ENCODE results near the gene ATP6AP1.

Gene ATP6AP1

DNA sequence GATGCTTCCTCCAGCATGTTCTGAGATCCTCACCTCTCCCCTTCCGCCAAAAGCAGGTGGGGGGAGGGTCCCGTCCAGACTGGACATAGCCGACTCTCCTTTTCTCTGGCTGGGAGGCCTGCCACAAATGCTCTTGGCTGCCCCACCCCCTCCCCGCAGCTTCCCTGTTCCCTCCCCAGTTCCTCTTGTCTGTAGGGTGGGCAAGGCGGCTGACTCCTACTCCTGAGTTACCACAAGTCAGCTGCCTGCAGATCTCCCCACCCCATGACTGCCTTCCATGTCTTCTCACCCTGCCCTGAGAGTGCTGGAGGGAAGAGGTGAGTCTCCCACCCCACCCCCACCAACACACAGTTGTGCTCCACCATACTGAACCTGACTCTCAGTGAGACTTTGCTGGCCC is 2.9 kb downstream of the ATP6AP1 start:
- DNase-seq, result no peak

DNA sequence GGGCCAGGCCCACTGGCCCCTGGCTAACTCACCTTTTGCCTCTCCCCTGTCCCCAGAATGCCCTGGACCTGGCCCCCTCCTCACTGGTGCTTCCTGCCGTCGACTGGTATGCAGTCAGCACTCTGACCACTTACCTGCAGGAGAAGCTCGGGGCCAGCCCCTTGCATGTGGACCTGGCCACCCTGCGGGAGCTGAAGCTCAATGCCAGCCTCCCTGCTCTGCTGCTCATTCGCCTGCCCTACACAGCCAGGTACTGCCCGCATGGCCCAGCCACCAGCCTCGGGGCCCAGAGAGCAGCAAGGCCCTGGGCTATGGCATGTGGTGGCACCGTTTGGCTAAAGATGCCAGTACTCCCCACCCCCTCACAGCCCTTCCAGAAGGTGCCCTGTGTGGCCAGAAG is 3.7 kb downstream of the ATP6AP1 start:
- DNase-seq, result no peak

DNA sequence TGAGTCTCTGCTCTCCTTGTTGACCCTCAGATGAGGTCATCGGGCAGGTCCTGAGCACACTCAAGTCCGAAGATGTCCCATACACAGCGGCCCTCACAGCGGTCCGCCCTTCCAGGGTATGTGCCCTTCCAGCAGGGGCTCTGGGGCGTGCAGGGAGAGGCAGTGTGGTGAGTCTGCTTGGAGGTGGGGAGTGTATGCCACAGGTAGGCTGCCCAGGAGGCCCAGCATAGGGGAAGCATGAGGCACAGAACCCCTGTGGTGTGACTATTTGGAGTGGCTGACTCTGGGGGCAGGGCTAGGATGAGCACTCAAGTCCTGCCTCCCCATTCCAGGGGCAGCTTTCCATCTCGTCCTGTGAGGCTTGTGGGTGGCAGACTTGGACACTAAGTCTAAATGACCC is 5.1 kb downstream of the ATP6AP1 start:
- DNase-seq, result no peak

DNA sequence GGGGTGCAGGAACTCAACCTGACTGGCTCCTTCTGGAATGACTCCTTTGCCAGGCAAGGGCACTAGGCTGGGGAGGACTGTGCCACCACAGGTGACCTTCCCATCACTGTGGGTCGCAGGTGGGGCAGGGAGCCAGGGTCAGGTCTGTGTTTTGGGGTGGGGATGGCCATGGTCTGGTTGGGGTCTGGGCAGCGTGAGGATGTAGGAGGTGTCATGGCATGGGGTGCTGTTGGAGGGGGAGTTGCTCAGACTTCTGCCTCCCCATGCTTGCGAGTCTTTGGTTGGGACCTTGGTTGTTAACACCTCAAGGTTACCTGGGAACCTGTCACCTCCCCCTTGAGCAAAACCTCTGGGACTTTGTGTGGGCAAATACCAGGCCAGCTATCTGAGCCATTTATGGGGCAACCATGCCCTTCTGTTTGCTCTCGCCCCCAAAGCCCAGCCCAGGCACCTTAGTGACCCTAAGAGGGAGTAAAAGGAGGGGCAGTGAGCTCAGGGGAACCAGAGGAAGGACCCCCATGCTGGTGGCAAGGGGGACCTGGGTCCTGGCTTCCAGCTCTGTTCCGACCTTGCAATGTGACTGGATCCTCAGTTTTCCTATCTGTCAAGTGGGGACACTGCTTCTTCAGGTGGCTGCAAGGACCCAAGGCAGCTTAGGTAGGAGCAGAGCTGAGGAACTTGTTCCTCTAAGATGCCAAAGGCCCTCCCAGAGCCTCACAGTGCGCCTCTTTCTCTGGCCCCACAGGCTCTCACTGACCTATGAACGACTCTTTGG is 6.1 kb downstream of the ATP6AP1 start:
- no peak for DNase-seq

DNA sequence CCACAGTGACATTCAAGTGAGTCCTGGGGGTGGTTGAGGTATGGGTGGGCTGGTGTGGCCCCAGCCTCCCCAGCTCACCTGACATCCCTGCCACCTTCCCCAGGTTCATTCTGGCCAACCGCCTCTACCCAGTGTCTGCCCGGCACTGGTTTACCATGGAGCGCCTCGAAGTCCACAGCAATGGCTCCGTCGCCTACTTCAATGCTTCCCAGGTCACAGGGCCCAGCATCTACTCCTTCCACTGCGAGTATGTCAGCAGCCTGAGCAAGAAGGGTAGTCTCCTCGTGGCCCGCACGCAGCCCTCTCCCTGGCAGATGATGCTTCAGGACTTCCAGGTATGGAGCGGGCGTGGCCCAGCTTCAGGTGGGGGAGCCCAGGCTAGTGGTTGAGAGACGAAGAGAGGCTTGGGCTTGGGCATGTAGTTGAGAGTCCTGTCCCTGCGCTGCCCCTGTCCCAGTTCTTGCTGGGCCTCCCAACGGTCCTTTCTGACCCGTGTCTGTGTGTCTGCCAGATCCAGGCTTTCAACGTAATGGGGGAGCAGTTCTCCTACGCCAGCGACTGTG is 6.8 kb downstream of the ATP6AP1 start:
- DNase-seq, result no peak

DNA sequence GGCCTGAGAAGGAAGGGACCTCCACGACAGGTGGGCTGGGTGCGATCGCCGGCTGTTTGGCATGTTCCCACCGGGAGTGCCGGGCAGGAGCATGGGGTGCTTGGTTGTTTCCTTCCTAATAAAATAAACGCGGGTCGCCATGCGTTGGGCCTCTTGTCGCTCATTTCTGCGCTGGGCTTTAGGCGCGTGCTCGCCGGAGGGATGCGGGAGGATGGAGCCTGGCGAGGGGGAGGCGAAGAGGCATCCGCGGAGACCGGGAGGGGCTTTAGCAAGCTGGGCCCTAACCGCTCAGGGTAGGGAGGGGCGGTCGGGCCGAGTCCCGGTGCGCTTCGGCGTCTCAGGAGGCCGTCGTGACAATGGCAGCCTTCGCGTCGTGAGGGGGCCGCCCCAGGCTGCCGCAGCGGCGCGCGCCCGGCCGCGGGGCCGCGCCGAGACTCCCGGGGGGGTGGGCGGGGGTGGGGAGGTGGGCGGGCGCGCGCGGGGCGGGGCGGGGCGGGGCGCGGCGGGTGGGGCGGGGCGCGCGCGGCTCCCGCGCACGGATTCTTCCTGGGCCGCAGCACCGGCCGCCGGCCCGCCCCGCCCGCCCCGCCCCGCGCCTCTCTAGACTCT is 8.0 kb downstream of the ATP6AP1 start:
- DNase-seq, result peak; percentile 21

DNA sequence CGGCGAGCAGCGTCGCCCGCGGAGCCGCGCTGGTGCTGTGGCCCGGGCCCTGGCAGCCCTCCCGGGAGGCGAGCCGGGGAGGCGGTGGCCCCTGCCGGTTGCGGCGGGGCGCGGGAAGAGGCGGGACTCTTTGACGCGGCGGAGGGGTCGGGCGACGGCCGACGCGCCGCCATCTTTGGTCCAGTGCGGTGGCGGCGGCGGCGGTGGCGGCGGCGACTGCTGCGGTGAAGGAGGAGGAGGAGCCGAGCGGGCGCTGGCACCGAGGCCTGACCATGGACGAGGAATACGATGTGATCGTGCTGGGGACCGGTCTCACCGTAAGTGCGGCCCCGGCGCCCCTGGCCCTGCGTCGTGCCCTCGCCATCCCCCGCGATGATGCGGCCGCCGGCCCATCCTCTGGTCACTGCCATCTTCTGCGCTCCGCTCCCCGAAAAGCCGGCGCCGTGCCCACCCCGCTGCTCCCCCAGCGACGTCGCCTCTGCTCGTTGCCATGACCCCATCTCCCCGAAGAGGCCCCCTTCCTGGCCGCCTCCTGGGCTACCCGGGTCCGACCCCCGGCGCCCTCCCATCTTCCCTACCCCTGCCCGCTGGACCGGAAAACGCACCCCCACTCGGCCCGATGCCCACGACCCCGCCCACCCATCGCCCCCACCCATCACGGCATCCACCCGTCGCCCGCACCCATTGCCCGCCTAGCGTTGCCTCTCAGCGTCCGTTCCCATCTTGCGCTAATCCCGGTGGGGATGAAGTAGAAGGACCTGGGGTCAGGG is 8.7 kb downstream of the ATP6AP1 start, which contains the start of gene GDI1:
Gene GDI1 (plus strand): TSS at position 172 of the 770 bp plus-strand sequence. CDS start 101 bp downstream, at position 273.
- DNase-seq, result peak; percentile 22

DNA sequence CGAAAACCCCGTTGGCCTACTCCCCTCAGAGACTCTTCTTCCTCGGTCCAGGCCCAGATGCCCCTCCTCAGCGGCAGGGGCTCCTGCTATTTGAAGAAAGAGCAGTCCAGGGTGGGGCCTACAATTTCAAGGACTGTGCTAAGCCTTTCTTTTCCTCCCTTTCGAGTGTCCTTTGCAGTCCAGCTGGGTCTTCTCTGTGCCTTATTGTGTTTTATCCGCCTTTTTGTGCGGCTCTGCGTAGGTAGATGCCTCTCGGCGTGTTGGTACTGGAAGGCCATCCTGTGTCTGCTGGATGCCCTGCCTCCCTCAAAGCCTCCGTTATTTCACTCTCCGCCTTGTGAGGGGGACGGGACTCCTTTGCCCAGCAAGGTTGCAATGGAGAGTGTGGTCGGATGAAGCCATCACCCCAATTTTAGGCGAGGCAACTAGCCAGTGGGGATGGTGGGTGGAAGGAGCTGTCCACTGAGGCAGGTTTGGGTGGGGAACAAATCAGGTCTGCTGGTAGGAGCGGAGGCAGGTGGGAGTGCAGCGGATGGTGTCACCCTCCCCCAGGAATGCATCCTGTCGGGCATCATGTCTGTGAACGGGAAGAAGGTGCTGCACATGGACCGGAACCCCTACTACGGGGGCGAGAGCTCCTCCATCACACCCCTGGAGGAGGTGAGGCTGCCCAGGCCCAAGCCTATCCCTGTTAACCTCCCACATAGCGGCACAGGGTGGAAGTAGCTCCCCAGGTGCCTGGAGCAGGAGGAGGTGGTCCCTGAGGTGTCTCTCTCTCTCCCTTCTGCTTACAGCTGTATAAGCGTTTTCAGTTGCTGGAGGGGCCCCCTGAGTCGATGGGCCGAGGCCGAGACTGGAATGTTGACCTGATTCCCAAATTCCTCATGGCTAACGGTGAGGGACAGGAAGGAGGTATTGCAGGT is 9.8 kb downstream of the ATP6AP1 start:
- no peak for DNase-seq

DNA sequence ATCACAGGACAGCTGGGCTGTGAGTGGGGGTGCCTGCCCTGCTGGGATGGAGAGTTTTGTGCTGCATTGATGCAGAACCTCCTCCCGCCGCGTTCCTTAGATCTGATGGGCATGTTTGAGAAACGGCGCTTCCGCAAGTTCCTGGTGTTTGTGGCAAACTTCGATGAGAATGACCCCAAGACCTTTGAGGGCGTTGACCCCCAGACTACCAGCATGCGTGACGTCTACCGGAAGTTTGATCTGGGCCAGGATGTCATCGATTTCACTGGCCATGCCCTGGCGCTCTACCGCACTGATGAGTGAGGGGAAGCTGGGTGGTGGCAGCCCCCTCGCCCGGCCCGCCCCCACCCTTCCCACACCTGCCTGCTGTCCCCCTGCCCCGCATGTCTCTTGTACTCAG is 11.4 kb downstream of the ATP6AP1 start:
- DNase-seq, result no peak

DNA sequence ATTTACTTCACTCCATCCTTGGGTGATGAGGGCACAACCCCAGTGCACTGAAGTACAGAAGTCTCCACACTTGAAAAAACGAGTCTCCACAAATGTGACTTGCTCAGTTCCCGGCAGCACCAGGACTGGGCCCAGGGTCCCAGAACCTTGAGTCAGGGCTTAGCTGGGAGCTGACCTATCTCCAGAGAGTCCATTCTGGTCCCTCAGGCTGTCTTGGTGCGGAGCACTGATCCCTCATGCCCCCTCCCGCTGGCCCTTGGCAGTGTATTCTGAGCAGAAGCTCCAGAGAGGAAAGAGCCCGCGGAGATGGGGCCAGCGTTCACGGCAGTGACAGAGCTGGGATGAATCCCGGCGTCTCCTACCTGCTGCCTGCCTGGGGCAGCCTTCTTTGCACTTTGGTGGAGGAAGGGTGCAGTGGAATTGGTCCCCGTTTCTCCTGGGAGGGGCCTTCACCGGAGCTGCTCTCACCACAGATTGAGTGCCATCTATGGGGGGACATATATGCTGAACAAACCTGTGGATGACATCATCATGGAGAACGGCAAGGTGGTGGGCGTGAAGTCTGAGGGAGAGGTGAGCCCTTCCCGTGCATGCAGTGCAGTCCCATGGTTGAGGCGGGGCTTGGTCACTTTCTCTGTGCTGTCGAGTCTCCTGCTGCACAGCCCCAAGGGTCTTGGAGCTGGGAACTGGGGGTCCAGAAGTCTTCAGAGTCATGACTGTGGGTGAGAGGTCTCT is 12.3 kb downstream of the ATP6AP1 start:
- no peak for DNase-seq

DNA sequence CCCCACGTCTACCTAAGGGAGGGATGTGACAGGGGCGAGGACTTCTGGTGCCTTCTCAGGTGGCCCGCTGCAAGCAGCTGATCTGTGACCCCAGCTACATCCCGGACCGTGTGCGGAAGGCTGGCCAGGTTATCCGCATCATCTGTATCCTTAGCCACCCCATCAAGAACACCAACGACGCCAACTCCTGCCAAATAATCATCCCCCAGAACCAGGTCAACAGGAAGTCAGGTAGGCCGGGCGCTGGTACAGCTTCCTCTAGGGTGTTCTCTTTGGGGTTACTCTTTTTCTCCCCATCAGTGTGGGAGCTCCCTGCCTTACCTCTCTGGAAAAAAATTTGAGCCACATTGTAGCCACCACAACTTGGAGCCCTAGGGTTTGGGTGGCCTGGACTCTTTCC is 13.1 kb downstream of the ATP6AP1 start:
- no peak for DNase-seq

DNA sequence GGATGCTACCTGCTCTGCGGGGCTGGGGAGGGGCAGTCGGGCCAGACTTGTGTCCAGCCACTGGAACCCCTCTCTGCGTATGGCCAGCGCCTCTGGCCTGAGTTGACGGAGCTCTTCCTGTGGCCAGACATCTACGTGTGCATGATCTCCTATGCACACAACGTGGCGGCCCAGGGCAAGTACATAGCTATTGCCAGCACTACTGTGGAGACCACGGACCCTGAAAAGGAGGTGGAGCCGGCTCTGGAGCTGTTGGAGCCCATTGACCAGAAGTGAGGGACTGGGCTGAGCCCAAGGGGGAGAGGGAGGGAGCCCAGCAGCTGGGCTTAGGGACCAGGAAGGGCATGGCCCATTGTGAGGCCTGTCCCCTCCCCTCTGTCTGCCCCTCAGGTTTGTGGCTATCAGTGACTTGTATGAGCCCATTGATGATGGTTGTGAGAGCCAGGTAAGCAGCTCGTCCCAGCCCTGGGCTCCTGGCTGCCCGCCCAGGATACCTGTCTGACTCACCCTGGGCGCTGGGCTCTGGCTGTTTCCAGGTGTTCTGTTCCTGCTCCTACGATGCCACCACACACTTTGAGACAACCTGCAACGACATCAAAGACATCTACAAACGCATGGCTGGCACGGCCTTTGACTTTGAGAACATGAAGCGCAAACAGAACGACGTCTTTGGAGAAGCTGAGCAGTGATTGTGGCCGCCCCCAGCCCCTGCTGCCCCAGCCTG is 13.7 kb downstream of the ATP6AP1 start:
- DNase-seq, result no peak

DNA sequence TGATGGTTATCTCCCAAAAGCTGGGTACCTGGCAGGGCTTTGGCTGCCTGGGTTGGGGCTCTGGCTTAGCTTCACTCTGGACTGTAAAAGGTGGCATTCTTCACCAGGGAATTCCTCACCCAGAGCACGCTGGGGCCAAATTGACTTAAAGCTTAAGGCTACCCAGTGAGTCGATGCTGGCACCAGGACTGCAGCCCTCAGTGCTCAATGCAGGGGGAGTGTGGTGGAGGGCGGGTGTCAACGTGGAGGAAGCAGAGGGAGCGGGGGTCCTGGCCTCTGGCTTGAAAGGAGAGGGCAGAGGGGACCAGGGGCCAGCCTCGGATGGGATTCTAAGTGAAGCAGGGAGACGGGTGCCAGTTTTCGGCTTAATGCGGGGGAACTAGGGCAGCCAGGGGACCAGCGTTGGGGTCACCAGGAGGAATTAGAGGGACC is 15.0 kb downstream of the ATP6AP1 start:
- DNase-seq, result no peak

DNA sequence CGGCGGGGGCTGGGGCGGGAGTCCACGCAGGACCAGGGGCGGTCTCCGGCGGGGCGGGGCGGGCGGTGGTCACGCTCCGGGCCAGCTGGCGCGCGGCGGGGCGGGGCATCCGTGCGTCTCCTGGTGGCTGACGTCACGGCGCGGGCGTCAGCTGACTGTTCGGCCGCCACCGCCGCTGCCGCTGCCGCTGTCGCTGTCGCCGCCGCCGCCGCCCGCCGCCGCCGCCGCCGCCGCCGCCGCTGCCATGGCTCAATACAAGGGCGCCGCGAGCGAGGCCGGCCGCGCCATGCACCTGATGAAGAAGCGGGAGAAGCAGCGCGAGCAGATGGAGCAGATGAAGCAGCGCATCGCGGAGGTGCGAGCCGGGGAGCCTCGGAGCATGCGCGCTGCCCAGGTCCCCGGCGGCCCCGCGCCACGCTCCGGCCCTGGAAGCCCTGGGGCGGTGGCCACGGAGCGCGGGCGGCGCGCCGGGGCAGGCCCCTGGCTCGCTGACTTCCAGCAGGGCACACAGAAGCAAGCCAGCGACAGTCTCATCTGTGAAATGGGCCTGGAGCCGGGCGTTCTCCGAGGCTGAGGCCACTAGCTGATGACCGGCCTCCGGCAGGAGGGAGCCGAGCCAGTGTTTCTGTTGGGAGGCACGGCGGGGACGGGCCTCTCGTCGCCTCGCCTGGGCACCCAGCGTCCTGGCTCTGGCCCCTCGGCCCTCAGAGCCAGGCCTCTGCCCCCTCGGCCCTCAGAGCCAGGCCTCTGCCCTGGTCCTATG is 15.7 kb downstream of the ATP6AP1 start, which contains the start of gene FAM50A:
Gene FAM50A (plus strand): TSS at position 150 of the 763 bp plus-strand sequence. CDS start 95 bp downstream, at position 245.
- peak; percentile 44 for DNase-seq

DNA sequence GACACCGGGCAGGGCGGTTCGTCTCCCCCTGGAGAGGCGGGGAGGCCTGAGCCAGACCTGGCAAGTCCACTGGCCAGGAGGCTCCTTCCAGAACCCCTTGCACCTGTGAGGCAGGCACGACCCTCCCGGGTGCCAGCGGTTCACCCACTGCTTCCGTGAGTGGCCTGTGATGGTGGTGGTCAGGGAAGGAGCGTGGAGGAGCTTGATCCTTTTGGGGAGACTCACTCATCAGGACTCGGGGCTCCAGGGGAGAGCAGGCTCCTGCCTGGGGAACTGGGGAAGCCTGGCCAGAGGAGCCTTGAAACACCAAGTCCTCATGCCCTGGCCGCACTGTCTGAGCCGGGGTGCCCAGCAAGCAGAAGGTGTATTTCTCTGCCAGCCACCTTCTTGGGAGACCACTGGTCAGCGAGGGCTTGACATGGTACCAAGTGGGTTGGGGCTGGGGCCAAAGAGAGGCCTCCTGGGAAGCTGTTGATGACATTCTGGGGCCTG is 16.3 kb downstream of the ATP6AP1 start:
- DNase-seq, result no peak

DNA sequence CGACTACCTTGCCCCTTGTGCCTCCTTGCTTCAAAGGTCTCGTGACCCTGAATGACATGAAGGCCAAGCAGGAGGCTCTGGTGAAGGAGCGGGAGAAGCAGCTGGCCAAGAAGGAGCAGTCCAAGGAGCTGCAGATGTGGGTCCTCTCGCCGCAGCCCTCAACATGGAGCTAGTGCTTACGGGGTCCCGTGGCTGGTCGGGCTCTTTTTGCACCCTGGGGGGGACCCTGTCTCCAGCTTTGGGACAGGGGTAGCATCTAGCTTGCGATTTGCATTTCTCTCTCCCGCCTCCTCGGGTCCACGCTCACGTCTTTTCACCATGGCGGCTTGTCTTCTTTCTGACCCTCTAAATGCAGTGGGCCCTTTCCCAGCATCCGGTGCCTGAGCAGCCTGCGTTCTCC is 17.3 kb downstream of the ATP6AP1 start:
- no peak for DNase-seq

DNA sequence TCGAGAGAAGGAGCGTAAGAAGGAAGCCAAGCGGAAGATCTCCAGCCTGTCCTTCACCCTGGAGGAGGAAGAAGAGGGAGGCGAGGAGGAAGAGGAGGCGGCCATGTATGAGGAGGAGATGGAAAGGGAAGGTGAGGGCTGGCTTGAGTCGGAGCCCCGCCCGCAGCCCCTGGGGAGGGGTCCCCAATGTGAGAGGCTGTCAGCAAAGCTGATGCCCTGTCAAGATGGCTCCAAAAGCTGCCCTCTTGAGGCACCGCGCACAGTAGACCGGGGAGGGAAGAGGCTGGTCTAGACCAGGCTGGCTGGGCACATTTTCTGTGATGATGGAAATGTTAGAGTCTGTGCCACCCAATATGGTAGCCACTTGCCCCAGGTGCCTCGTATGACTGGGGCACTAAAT is 18.0 kb downstream of the ATP6AP1 start:
- no peak for DNase-seq

DNA sequence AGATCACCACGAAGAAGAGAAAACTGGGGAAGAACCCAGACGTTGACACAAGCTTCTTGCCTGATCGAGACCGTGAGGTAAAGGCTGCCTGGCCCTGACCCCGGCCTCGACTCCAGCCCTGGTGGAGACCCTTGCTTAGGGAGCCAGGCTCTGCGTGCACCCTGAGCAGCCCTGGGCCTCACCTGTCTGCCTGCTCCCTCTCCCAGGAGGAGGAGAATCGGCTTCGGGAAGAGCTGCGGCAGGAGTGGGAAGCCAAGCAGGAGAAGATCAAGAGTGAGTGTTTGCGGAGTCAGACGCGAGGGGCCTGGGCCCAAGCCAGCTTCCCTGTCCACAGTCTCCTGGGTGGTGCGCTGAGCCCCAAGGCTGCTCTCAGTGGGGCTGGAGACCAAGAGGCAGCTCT is 20.0 kb downstream of the ATP6AP1 start:
- DNase-seq, result no peak

DNA sequence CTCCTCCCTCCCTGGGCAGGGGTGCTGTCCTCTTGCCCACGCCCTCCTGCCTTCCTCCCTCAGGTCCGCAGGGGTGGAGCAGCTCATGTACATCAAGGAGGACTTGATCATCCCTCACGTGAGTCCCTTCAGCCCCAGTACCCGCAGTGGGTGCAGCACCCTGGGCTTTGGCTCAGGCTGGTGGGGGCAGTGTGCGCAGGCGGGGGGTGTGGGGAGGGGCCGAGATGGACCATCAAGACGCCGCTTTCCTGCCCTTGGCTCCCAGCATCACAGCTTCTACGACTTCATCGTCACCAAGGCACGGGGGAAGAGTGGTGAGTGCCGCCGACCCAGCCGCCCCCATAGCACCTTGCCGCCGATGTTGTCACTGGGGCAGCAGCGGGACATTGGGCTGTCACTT is 21.1 kb downstream of the ATP6AP1 start:
- no peak for DNase-seq

DNA sequence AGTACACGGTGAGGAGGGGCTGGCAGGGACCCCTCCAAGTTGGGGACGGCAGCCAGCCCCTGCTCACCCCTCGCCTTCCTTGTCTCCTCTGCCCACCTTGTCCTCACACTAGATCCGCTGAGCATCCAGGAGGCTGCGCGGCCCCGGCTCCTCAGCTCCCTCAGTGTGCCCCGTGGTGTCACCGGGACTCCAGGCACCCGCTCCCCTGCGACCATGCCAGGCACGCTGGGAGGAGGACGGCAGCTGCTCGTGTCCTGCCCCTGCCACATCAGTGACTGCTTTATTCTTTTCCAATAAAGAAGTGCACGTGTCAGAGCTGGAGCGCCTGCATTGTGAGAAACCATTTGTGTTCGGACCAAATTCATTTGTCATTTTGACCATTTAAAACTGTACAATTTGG is 21.8 kb downstream of the ATP6AP1 start:
- no peak for DNase-seq
